RPMI7951 (cell line): ENCODE data around the gene RNF31. TPM values are rescaled to one million over a fixed set of nuclear protein-coding genes. Genes with fewer than 3 reads are reported as not detected.

Source experiments
- DNase-seq: peaks from one replicate; pipeline ENCODE4 v3.0.0-alpha.2; 2012; ENCODE audit warnings: low read depth
- total RNA-seq: library from RNA; depleted of rRNA; stranded (reverse); fragments of >200 nt; shearing (Covaris generic); gene quantifications from 2 replicates; pipeline ENCODE4 v1.2.3, GENCODE V29; 2014

Gene RNF31
- total RNA-seq, 1 experiment from 2014 or later: 28.5 TPM

DNA sequence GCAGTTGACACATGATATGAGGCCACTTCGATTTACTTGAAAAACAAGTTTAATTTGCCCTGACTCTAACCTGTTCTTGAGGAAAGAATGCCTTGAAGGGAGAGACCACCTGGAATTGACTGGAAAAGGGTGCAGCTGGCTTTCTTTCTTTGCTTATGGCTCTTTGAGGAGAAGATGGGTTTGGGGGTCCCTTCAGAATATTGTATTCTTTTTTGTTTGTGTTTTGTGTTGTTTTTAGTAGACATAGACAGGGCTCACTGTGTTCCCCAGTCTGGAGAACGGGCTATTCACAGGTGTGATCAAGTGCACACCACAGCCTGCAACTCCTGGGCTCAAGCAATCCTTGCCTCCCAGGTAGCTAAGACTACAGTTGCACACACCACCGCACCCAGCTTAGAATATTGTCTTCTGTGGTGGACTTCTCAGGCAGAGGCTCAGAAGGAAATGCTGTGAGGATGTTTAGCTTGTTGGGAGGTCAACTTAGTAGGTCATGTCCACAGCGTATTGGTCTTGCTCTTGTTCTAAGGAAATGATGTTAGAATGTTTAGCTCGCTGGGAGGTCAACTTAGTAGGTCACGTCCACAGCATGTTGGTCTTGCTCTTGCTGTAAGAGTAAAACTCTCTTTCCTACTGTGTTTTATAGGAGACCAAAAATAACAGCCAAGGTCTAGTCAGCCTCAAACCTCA, 31.0 kb upstream of the RNF31 start:
- DNase-seq: no peak

DNA sequence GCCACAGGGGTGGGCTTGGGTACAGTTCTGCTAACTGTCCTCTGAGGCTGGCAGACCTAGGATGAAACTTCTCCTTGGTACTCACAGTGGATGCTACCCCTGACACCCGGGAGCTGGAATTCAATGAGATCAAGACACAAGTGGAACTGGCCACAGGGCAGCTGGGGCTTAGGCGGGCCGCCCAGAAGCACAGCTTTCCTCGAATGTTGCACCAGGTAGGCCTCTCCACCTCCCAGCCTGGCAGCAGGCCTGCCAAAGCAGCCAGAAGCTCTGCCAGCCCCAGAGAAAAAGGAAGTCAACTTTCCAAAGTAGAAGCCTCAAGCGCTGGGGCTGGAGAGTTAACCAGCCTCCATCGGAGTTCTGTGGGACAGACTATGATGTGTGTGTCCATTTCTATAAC, 30.1 kb upstream of the RNF31 start:
- DNase-seq: no peak

DNA sequence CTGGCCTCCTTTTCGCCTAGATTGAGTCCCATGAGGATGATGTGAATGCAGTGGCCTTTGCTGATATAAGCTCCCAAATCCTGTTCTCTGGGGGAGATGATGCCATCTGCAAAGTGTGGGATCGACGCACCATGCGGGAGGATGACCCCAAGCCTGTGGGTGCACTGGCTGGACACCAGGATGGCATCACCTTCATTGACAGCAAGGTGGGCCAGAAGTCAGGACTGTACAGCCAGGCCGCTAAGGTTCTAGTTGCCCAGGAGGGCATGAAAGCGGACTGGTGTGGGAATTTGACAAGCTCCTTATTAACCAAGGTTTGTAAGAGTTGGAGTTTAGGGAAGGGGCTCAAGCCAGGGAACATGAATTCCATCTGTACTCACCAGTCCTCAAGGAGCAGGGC, 27.6 kb upstream of the RNF31 start:
- no peak for DNase-seq

DNA sequence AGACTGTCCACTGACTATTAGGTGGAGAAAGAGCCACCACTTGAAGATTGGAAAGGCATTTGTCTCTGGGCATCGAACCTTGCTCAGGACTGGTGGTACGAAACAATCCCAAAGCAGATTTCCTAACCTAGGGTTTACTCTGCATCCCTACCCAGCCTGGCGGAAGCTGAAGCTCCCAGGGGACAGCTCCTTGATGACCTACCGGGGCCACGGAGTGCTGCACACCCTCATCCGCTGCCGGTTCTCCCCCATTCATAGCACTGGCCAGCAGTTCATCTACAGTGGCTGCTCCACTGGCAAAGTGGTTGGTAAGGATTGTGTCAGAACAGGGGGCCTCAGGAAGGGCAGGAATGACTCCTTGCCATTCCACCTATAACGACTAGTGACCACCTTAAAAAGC, 26.1 kb upstream of the RNF31 start:
- DNase-seq: no peak

DNA sequence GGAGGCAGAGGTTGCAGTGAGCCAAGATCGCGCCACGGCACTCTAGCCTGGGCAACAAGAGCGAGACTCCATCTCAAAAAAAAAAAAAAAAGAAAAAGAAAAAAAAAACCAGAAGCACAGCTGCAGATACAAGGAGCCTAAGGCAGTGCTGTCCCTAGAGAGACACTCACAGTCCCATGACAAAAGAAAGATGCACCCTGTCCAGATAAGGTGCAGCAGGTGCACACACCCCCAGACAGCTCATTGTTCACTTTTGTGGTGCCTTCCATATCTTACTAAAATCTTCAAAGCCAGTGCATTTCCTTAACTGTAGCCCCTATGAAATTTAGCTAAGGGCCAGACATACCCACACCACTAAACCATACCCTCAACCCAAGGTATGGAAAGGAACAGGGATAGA, 24.9 kb upstream of the RNF31 start:
- DNase-seq: no peak

DNA sequence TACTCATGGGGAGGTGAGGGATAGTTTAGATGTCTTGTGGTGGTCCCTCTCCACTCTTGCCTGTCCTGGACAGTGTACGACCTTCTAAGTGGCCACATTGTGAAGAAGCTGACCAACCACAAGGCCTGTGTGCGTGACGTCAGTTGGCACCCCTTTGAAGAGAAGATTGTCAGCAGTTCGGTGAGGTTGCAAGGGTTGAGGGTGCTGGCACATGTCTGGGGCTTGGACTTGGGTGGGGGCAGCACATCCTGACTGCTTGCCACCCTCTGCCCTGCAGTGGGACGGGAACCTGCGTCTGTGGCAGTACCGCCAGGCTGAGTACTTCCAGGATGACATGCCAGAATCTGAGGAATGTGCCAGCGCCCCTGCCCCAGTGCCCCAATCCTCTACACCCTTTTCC, 24.4 kb upstream of the RNF31 start:
- DNase-seq: no peak

DNA sequence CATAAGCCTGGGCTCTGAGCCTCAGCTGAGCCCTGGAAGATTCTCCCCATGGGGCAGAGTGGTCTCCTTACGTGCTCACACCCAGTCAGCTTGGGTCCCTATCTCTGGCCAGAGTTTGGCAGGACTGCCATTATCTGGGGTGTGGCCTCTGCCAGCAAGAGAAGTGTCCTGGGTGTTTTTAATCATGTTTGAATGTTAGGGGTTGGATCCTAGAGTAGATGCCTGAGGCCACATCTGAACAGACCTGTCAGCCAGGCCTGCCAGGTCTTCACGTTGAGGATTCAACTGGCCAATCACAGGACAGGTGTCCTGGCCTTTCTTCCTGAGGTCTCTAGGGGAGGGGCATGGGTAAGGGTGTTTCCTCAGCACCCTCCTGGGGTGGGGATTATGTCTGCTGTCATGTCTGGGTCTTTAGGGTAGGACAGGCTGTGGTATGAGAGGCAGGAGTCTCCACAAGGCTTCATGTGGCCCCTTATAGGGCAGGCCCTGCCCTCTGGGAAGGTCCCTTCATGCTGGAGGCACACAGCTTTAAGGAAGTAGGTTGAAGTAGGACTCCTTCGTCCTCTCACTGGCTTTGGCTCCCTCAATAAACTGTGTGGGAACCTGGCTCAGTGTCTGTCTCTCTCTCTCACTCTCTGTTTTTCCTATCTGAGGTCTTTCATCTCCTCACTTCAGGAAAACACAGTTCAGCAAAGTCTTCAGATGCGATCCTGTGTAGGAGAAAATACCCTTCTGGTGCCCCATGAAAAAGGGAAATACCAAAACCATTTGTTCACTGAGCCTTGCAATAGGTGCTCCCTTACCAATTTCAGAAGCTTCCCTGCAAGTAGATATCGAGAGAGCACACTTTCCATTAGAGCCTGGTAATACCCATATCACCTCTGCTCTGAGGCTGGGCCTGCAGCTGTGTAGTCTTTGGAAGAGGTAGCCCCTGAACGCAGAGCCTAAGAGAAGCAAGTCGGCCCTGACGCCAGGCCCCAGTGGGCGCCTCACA, 23.6 kb upstream of the RNF31 start:
- no peak for DNase-seq

DNA sequence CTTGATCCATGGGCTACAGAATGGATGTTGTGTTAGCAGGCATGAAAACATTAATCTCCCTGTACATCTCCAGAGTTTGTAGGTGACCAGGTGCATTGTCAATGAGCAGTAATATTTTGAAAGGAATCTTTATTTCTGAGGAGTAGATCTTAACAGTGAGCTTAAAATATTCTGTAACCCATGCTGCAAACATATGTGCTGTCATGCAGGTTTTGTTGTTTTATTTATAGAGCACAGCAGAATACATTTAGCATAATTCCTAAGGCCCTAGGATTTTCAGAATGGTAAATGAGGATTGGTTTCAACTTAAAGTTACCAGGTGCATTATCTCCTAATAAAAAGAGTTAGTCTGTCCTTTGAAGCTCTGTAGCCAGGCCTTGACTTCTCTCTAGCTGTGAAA, 20.4 kb upstream of the RNF31 start:
- no peak for DNase-seq

DNA sequence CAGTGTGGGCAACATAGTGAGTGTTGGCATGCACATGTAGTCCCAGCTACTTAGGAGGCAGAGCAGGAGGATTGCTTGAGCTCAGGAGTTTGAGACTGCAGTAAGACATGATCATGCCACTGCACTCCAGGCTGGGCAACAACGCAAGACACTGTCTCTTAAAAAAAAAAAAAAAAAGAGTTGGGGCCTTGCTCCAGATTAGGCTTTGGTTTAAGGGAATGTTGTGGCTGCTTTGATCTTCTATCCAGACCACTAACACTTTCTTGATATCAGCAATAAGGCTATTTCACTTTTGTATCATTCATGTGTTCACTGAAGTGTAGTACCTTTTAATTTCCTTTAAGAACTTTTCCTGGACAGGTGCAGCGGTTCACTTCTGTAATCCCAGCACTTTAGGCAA, 19.6 kb upstream of the RNF31 start:
- no peak for DNase-seq

DNA sequence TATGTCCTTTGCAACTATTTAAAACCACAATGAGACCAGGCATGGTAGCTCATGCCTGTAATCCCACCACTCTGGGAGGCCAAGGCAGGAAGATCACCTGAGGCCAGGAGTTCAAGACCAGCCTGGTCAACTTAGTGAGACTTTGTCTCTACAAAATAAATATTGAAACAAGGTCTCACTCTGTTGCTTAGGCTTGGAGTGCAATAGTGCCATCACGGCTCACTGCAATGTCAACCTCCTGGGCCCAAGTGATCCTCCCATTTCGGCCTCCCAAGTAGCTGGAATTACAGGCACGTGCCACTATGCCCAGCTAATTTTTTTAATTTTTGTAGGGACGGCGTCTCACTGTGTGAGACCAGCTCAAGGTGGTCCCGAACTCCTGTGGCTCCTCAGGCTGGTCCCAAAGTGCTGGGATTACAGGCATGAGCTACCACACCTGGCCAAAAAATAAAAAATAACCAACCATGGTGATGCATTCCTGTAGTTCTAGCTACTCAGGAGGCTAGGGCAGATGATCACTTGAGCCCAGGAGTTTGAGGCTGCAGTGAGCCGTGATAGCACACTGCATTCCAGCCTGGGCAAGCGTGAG, 17.8 kb upstream of the RNF31 start:
- DNase-seq: no peak

DNA sequence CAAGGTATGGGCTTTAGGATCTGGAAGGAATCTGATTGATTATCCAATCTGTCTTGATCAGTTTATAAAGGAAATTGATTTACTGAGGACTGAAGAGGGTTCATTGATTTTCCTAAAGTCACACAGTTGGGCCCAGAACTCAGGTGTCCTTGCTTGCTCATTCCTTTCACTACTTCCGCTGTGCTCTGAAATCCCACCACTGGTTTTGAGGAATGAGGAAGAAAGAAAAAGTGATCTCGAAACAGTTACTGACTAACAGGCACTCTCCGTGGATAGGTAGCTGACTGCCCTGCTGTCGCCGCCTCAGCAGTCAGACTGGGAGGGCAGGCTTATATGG, 16.9 kb upstream of the RNF31 start, which contains the start of gene FITM1:
Gene FITM1, plus strand, starts transcription at position 280 of the 337 bp plus-strand sequence. CDS start 905 bp downstream, outside the sequence.
- DNase-seq: no peak

DNA sequence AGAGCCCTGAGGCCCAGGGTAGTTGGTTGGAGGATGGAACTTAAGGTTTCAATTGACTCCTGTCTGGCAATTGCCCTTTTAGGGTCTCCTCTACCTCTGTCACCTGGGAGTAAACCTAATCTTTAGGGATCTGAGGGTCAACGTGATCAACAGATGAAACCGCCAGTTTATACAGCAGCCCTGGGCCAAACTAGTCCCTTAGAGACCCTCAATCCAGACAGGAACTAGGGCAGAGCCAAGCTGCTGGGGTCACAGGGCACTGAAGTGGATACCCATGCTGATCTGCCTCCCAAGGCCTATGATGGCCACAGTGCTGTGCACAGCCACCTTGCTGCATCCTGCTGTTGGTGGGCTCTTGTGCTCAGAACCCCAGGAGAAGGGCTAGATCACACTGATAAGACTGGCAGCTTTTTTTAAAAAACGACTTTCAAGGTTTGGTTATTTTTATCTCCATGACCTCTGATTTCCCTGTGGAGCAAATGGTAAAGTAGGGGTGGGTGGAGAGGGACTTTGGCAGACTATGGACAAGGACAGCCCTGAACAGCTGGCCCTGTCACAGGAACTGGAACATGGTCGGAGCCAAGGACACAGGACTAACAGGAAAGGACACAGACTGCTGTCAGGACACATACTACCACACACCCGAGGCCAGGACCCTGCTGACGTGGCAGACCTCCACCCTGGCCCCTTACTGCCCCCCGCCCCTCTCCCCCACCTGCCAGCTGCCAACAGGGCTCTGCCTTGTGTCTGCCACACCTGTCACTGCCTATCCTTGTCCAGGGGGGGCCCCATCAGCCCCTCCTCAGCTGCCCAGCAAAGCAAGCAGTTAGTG, 16.4 kb upstream of the RNF31 start:
- DNase-seq: no peak

DNA sequence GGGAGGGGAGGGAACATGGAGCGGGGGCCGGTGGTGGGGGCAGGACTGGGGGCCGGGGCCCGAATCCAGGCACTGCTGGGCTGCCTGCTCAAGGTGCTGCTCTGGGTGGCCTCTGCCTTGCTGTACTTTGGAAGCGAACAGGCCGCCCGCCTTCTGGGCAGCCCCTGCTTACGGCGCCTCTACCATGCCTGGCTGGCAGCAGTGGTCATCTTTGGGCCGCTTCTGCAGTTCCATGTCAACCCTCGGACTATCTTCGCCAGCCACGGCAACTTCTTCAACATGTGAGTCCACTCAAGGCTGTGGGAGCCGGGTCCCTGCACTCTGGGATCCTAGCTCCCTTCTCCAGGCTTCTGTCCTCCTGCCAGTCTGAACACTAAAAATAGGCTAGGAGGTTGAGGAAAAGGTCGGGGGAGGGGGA, 15.7 kb upstream of the RNF31 start:
- no peak for DNase-seq

DNA sequence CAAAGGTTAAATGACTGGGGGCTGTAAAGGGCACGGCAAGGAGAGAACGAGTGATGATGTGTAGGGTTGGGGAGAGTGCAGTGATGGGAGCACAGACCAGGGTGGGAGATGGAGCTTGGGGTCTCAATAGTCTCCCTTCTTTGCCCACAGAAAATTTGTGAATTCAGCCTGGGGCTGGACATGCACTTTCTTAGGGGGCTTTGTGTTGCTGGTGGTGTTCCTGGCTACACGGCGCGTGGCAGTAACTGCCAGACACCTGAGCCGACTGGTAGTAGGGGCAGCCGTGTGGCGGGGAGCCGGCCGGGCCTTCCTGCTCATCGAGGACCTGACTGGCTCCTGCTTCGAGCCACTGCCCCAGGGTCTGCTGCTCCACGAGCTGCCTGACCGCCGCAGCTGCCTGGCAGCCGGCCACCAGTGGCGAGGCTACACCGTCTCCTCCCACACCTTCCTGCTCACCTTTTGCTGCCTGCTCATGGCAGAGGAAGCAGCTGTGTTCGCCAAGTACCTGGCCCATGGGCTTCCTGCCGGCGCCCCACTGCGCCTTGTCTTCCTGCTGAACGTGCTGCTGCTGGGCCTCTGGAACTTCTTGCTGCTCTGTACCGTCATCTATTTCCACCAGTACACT, 15.1 kb upstream of the RNF31 start:
- DNase-seq: no peak

DNA sequence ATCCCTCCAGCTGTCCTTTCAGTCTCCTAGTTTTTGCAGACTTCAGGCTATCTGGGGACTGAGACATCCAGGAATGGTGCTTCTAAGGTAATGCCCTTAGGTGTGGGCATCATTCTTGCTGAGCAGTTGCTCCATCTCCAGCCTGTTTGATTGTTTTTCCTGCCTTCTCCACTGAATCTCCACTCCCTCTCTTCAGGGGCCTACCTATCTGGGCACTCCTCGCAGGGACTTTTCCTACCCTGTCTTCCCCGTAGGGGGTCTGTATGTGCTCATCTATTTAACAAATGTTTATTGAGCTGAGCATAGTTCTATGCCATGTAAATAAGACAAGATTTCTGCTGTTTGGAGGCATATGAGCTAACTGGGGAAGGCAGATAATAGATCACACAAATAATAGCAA, 14.3 kb upstream of the RNF31 start:
- no peak for DNase-seq

DNA sequence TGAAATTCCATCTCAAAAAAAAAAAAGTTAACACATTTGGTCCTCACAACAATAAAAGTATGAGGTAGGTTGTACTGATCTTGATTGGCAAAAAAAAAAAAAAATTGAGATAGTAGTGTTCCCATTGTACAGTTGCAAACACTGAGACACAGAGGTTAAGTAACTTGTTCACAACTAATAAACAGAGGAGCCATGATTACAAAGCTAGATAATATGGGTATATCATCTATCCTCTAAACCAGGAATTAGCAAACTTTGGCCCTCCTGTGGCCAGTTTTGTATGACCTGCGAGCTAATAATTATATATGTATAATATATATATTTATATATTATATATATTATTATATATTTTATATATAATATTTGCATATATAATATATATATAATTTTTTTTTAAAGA, 13.6 kb upstream of the RNF31 start:
- DNase-seq: no peak

DNA sequence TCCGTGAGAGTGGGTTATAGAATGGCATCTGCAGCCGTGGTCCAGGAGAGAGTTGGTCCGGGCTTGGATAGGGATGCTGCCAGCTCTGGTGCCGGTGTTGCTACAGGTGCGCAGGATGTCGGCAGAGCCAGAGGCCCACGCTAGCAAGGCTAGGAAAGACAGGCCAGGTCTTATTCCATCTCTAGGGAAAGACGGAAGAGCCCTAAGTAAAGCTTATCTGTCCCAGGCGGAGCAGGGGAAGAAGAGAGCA, 11.8 kb upstream of the RNF31 start:
- no peak for DNase-seq

DNA sequence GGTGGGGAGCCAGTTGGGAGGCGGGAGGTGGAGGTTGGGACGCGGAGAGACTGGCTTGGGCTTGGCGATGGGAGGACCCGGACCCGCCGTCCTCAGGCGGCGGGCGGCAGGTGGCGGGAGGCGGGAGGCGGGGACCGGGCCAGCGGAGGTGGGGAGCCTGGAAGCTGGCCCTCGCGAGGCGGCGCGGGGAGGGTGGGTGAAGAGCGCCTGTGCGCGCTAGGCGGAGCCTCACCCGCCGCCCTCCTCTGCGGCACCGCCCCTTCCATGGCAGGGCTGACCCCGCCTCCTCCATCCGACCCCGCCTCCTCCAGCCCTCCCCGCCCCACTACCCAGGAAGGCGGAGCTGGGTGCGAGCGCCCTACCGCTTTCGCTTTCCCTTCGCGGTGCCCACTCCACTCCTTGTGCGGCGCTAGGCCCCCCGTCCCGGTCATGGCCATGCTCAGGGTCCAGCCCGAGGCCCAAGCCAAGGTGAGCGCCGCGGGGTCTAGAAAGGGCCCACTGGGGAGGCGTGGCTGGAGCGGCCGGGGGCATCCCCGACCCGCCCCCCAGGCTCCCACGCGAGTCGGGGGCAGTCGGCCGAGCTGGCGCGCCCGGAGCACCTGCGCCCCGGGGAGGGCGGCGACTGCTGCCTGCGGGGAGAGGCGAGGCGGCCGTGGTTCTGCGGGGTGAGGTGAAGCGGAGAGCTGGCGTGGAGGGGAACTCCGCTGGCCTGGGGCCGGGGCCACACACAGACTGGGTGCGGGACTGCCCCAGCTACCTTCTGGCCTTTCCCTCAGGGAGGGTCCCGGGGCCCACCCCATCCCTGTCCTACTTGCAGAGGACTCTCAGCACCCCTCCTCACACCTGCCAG, 11.2 kb upstream of the RNF31 start, which contains the start of gene PSME1:
Gene PSME1, plus strand, starts transcription at position 361 of the 850 bp plus-strand sequence. Its CDS starts 69 bp downstream, at position 430.
- DNase-seq: peak; percentile 84

DNA sequence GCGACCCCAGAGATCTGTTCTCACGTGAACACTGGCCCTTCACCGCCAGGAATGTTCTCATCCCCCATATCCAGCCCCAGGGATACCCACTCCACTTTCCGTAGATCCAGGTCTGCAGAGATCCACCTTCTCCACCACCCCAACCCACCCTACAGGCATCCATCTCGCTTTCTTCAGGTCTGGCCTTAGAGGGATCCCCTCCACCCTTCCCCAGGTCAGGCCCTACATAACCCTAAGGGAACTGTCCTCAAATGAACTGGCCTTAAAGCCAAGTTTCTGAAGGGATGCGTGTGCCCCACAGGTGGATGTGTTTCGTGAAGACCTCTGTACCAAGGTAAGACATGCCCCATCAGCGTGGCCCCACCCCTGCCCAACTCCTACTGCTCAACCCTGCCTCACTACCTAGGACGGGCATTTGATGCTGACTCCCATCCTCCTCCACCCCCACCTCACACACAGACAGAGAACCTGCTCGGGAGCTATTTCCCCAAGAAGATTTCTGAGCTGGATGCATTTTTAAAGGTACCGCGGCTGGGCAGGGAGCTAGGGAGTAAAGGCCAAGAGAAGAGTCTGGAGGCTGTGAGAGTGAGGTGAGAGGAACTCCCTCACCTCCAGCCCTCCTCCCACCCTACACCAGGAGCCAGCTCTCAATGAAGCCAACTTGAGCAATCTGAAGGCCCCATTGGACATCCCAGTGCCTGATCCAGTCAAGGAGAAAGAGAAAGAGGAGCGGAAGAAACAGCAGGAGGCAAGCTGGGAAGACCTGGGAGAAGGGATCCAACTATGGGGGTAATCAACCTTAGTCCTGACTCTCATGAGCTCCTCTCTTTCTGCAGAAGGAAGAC, 10.4 kb upstream of the RNF31 start:
- DNase-seq: no peak
